Heart right ventricle (tissue), 16 donors: ENCODE results near the gene VPS33A. TPM values are rescaled to one million over a fixed set of nuclear protein-coding genes. Genes with fewer than 3 reads are reported as not detected.
"Not testable (repeated sequence)": the region's sequence is repeated elsewhere in the genome, so short reads cannot be mapped to it uniquely, and the experiment has no call there.

Source experiments
- ATAC-seq, 8 donors: fragments of 200-7000 bp; cut with Tn5 transposase; one replicate each; pipeline ENCODE4 v1.9.1; 2020; ENCODE audit warnings: mild to moderate bottlenecking in 8 of 8, moderate library complexity in 8 of 8, moderate number of reproducible peaks in 1 of 8
- DNase-seq, 2 donors: peaks; one replicate each; pipeline ENCODE4 v3.0.0-alpha.2; 2020
- H3K27ac ChIP-seq, 10 donors: fragments of 200-600 bp; sonication (generic) in 2 of 10; one replicate each; pipeline versions ENCODE4 v1.5.0 to v1.8.0; 2020 to 2022; ENCODE audit warnings: mild to moderate bottlenecking in 3 of 10
- H3K27me3 ChIP-seq, 7 donors: fragments of 200-600 bp; one replicate each; pipeline ENCODE4 v1.8.0; 2021 to 2022; ENCODE audit warnings: mild to moderate bottlenecking in 2 of 7
- H3K36me3 ChIP-seq, 9 donors: fragments of 200-600 bp; sonication (generic) in 1 of 9; one replicate each; pipeline versions ENCODE4 v1.5.0 to v1.8.0; 2020 to 2022; ENCODE audit warnings: mild to moderate bottlenecking in 2 of 9
- H3K4me1 ChIP-seq, 9 donors: fragments of 200-600 bp; sonication (generic) in 1 of 9; one replicate each; pipeline versions ENCODE4 v1.5.0 to v1.8.0; 2020 to 2022; ENCODE audit warnings: mild to moderate bottlenecking in 4 of 9
- H3K4me3 ChIP-seq, 10 donors: fragments of 200-600 bp; sonication (generic) in 2 of 10; one replicate each; pipeline versions ENCODE4 v1.5.0 to v1.8.0; 2020 to 2022; ENCODE audit warnings: mild to moderate bottlenecking in 7 of 10, moderate library complexity in 2 of 10
- H3K9me3 ChIP-seq, 11 donors: fragments of 200-600 bp in 10 of 11; sonication (generic) in 2 of 11; one replicate each; pipeline versions ENCODE4 v1.5.0 to v1.8.0; 2013 to 2022; ENCODE audit warnings: mild to moderate bottlenecking in 2 of 11, control low read depth in 1 of 11, moderate library complexity in 1 of 11
- WGBS, 2 donors: extraction: QIAGEN DNeasy Blood & Tissue Kit; methylation state at CpG; one replicate each; pipeline ENCODE4 v1.1.7; 2013; ENCODE audit warnings: inconsistent platforms in 1 of 2; 5-methylcytosine and 5-hydroxymethylcytosine counted together
- intact Hi-C, 10 donors: fragments of 100-400 bp; cut with DNase I; formaldehyde crosslinking; loops; one replicate each; pipeline versions ENCODE4 v1.11.1 to v1.14.2; 2022
- polyA plus RNA-seq, 2 donors: library from polyadenylated mRNA; stranded (reverse); fragments of 200-250 nt; gene quantifications; one replicate each; pipeline ENCODE4 v1.2.3, GENCODE V29; 2013
- total RNA-seq, 10 donors: library from RNA; stranded (reverse); fragmentation: NEBNext Ultra II Directional in 3 of 10; extraction: Animal tissue kit (Norgen Biotek cat#: 25700) in 3 of 10; gene quantifications; one replicate each; pipeline versions ENCODE4 v1.2.1 to v1.2.4, GENCODE V29; 2021 to 2023
- TF ChIP-seq, protein P1 (sequence below), 9 donors: fragments of 200-600 bp; sonication (generic) in 2 of 9; IDR thresholded peaks; one replicate each; pipeline versions ENCODE4 v1.5.0 to v1.8.0; 2021 to 2022; ENCODE audit warnings: antibody characterized with exemption in 9 of 9, mild to moderate bottlenecking in 5 of 9, moderate library complexity in 1 of 9
- donor health status: Arrhythmogenic right ventricular cardiomyopathy.
- donor health status: ischemic (EF 13 %, LVEDD 7.1; RV severe dilation, severe dysfunction).
- donor health status: healthy with polysubstance abuse.
- donor health status: DM: no; HTN: yes; CAD: no.
- donor health status: DM: no; HTN: no; CAD: no.
- donor health status: ischemic (EF 25% LVEDD 6.9; RV normal size, moderate dysfunction).
- donor health status: ischemic (EF 25% LVEDD 5.7; RV mildly dilated, moderate dysfunction).
- donor health status: healthy.
- donor health status: DM: yes; HTN: yes; CAD: no.
- donor health status: Ischemic cardiomyopathy.
- donor health status: ischemic (EF 35%, LVEDD 5.7; RV mildly dilated, moderate dysfunction).
- donor health status: nonischemic (EF 11% LVEDD 7.7; RV severe dilation, severe dysfunction).
- donor health status: DM: yes; HTN: yes; CAD: no.
- donor health status: PGD.
- donor health status: ischemic (EF 29% LVEDD 5.4; RV normal size, mild dysfunction).
- donor health status: nonischemic (EF 23%, LVEDD 6.1; RV moderate dilation, normal function).

VPS33A gene
- total and polyA plus RNA-seq, 12 donors = 4.5 to 17.3 (median 12.3) TPM

DNA sequence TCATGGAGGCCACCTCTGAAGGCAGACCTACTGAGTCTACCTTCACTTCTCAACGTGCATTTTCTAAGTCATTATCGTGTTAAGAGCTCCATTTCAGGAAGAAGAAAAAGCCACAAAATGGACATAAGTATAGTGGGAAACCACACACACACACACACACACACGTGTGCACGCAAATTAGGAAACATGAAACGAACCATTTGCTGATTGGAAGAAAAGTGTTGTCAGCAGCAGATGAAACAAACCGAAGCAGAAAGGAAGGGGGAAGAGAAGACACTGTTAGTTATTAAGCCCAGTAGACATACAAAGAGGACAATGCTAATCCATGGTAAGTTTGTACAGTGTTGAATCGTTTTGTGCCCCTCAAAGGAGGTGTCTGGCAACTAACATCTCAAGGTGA, 9.9 kb upstream of the VPS33A start:
- WGBS, 2 donors = 84 to 87% methylated on average over 7 of the region's 7 CpGs

GRCh38 chr12:122275459-122275858, 9.2 kb upstream of the VPS33A start:
- TF ChIP-seq, protein P1, sequence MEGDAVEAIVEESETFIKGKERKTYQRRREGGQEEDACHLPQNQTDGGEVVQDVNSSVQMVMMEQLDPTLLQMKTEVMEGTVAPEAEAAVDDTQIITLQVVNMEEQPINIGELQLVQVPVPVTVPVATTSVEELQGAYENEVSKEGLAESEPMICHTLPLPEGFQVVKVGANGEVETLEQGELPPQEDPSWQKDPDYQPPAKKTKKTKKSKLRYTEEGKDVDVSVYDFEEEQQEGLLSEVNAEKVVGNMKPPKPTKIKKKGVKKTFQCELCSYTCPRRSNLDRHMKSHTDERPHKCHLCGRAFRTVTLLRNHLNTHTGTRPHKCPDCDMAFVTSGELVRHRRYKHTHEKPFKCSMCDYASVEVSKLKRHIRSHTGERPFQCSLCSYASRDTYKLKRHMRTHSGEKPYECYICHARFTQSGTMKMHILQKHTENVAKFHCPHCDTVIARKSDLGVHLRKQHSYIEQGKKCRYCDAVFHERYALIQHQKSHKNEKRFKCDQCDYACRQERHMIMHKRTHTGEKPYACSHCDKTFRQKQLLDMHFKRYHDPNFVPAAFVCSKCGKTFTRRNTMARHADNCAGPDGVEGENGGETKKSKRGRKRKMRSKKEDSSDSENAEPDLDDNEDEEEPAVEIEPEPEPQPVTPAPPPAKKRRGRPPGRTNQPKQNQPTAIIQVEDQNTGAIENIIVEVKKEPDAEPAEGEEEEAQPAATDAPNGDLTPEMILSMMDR (IDR thresholded peaks at IDR 0.05) = no peak
- Histone ChIP-seq H3K4me1 (no peaks in the 10 kb centered on the region), H3K4me3 (no peak overlapping the region), H3K9me3 (no peaks in the 10 kb centered on the region), H3K27ac (no peak overlapping the region), H3K36me3 (peaks cover 0 to 91% (median 26%) of the 10 kb centered on the region in 9 donors), H3K27me3 (no peaks in the 10 kb centered on the region)
- no peak for ATAC-seq
- DNase-seq = no peak
- intact Hi-C loops = no loop called here
- 83 to 93% methylated on average over 8 of the region's 8 CpGs for WGBS, 2 donors

More for the DNA sequence above, 9.9 kb upstream of the VPS33A start:
- ATAC-seq = no peak
- H3K36me3 ChIP-seq = peaks cover 0 to 91% (median 28%) of the 10 kb centered on the region in 9 donors
- H3K27ac ChIP-seq = no peak overlapping the region
- no peaks in the 10 kb centered on the region for H3K27me3 ChIP-seq
- TF ChIP-seq, protein P1 (IDR thresholded peaks at IDR 0.05) = no peak
- DNase-seq = no peak
- intact Hi-C loops = no loop called here
- no peaks in the 10 kb centered on the region for H3K9me3 ChIP-seq
- H3K4me3 ChIP-seq = no peak overlapping the region
- H3K4me1 ChIP-seq = no peaks in the 10 kb centered on the region

DNA sequence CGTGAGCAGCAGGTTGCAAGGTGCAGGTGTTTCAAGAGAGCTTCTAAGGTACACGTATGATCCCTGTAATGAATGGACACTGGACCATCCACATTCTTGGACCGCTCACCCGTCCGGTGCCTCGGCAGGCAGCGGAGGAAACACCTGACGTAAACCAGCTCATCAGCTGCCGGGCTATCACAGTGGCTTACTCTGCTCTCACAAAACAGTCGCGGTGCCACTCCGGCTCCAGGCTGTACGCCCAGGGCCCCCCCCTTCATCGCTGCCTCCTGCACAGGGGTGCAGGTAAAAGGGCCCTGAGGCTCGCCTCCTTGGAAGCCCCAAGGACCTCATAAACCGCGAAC, 436 bp downstream of the VPS33A start:
- ATAC-seq (peak; percentile 36 to 70 (median 54)), DNase-seq (no peak)
- H3K36me3 ChIP-seq = peaks cover 0 to 47% (median 19%) of the 10 kb centered on the region in 9 donors
- H3K4me1 ChIP-seq = peaks cover 0 to 22% (median 16%) of the 10 kb centered on the region in 9 donors
- H3K27ac ChIP-seq = peak overlapping the region; percentile 32 to 92 (median 86)
- WGBS, 2 donors = 0 to 1% methylated on average over 17 of the region's 17 CpGs
- TF ChIP-seq, protein P1 (IDR thresholded peaks at IDR 0.05) = no peak
- intact Hi-C loops = no loop called here
- H3K4me3 ChIP-seq = peak overlapping the region; percentile 72 to 90 (median 84)
- H3K9me3 ChIP-seq = no peaks in the 10 kb centered on the region
- H3K27me3 ChIP-seq = no peaks in the 10 kb centered on the region

DNA sequence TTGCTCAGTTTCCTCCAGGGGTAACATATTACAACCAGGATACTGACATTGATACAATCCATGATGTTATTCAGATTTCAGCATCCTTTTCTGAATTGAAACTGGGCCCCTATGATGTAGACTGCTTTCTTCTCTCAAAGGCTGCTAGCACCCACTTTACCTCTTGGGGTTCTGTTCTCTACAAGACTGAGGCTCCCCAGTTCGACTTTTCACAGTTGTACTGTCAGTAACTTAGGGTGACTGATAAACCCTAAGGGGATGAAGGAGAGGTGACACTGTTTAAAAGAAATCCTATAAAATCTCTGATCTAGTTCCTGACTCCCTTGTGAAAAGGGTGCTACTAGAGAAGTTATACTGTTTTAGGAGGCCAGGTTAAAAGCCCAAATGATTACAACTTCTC, 818 bp downstream of the VPS33A start:
- Histone ChIP-seq H3K27me3 (no peaks in the 10 kb centered on the region), H3K9me3 (no peaks in the 10 kb centered on the region), H3K4me1 (peaks cover 0 to 22% (median 16%) of the 10 kb centered on the region in 9 donors), H3K36me3 (peaks cover 0 to 47% (median 23%) of the 10 kb centered on the region in 9 donors), H3K27ac (peak overlapping the region in 9 of 10 donors; percentile 82 to 92 (median 86)), H3K4me3 (peak overlapping the region; percentile 72 to 90 (median 84))
- DNase-seq = no peak
- intact Hi-C loops = no loop called here
- ATAC-seq = no peak
- TF ChIP-seq, protein P1 (IDR thresholded peaks at IDR 0.05) = no peak
- WGBS, 2 donors = 4 to 15% methylated on average over 1 of the region's 1 CpG

DNA sequence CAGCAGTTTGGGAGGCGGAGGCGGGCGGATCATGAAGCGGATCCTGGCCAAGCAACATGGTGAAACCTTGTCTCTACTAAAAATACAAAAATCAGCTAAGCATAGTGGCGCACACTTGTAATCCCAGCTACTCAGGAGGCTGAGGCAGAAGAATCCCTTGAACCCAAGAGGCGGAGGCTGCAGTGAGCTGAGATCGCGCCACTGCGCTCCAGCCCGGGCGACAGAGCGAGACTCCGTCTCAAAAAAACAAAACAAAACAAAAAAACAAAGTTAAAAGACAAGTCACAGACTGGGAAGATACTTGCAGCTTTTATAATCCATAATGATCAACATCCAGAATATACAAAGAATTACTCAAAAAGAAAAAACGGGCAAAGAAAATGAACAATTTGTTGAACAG, 5.6 kb downstream of the VPS33A start:
- H3K27ac ChIP-seq, ATAC-seq, H3K9me3 ChIP-seq, DNase-seq, intact Hi-C loops, H3K27me3 ChIP-seq, H3K4me3 ChIP-seq: not testable (repeated sequence)
- peaks cover 0 to 90% (median 61%) of the 10 kb centered on the region in 9 donors for H3K36me3 ChIP-seq
- peaks cover 0 to 13% (median 9%) of the 10 kb centered on the region in 9 donors for H3K4me1 ChIP-seq
- 88 to 91% methylated on average over 14 of the region's 14 CpGs for WGBS, 2 donors

DNA sequence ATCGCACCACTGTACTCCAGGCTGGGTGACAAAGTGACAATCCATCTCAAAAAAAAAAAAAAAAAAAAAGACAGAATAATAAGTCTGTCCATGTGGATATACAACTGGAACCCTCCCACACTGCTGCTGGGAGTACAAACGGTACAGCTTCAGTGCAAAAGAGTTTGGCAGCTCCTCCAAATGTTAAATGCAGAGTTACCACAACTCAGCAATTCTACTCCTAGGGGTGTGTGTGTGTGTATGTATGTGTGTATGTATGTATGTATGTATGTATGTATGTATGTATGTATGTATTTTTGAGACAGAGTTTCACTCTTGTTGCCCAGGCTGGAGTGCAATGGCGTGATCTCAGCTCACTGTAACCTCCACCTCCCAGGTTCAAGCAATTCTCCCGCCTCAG, 7.4 kb downstream of the VPS33A start:
- intact Hi-C loops, H3K9me3 ChIP-seq, H3K4me3 ChIP-seq, H3K27me3 ChIP-seq, ATAC-seq, DNase-seq, H3K27ac ChIP-seq, H3K4me1 ChIP-seq: not testable (repeated sequence)
- WGBS, 2 donors = 83 to 93% methylated on average over 4 of the region's 4 CpGs
- H3K36me3 ChIP-seq = peaks cover 0 to 100% (median 62%) of the 10 kb centered on the region in 9 donors

GRCh38 chr12:122258462-122258861, 7.8 kb downstream of the VPS33A start:
- H3K9me3 ChIP-seq, H3K27ac ChIP-seq, intact Hi-C loops, H3K4me1 ChIP-seq, DNase-seq, ATAC-seq, H3K27me3 ChIP-seq, H3K4me3 ChIP-seq: not testable (repeated sequence)
- WGBS, 2 donors = 96 to 99% methylated on average over 4 of the region's 4 CpGs
- H3K36me3 ChIP-seq = peaks cover 0 to 97% (median 62%) of the 10 kb centered on the region in 9 donors
